Glomerular visceral epithelial cell (primary cell): ENCODE results near the gene LCOR.

Experiments used
- DNase-seq: peaks from one replicate; pipeline ENCODE4 v3.0.0-alpha.2; 2016; ENCODE audit errors: extremely low spot score

The LCOR gene

GRCh38 chr10:96890172-96890513, 58.0 kb downstream of the LCOR start:
- DNase-seq = no peak

GRCh38 chr10:96890580-96890979, 58.5 kb downstream of the LCOR start:
- DNase-seq = no peak

GRCh38 chr10:96891840-96892239, 59.7 kb downstream of the LCOR start:
- DNase-seq = no peak

GRCh38 chr10:96895662-96896424, 63.7 kb downstream of the LCOR start:
- no peak for DNase-seq

- DNase-seq = no peak
Measured at GRCh38 chr10:96896884-96897589, 64.9 kb downstream of the LCOR start.

- no peak for DNase-seq
Measured at GRCh38 chr10:96902117-96902516, 70.0 kb downstream of the LCOR start.

GRCh38 chr10:96902731-96903358, 70.7 kb downstream of the LCOR start:
- no peak for DNase-seq

- no peak for DNase-seq
Measured at GRCh38 chr10:96904648-96905047, 72.5 kb downstream of the LCOR start.

- DNase-seq = no peak
Measured at GRCh38 chr10:96906864-96907263, 74.8 kb downstream of the LCOR start.

GRCh38 chr10:96910488-96911395, 78.6 kb downstream of the LCOR start:
- DNase-seq = peak; percentile 31

GRCh38 chr10:96912405-96912804, 80.3 kb downstream of the LCOR start:
- DNase-seq = no peak

GRCh38 chr10:96913906-96914305, 81.8 kb downstream of the LCOR start:
- DNase-seq = no peak

- DNase-seq = no peak
Measured at GRCh38 chr10:96917628-96918027, 85.5 kb downstream of the LCOR start.

- no peak for DNase-seq
Measured at GRCh38 chr10:96918214-96919002, 86.3 kb downstream of the LCOR start.

- peak; percentile 49 for DNase-seq
Measured at GRCh38 chr10:96919785-96920430, 87.8 kb downstream of the LCOR start.

GRCh38 chr10:96921655-96922054, 89.6 kb downstream of the LCOR start:
- DNase-seq = no peak

- DNase-seq = no peak
Measured at GRCh38 chr10:96922978-96923948, 91.2 kb downstream of the LCOR start.

- no peak for DNase-seq
Measured at GRCh38 chr10:96924861-96925260, 92.8 kb downstream of the LCOR start.

- DNase-seq = no peak
Measured at GRCh38 chr10:96930469-96930868, 98.4 kb downstream of the LCOR start.
